CD4-positive, CD25-positive, alpha-beta regulatory T cell (primary cell): ENCODE measurements around the gene KRT86. TPM values are rescaled to one million over a fixed set of nuclear protein-coding genes. Genes with fewer than 3 reads are reported as not detected.
"Not testable (repeated sequence)": the region's sequence is repeated elsewhere in the genome, so short reads cannot be mapped to it uniquely, and the experiment has no call there.

ENCODE experiments used
- ATAC-seq, 2 donors: fragments of 150-1000 bp; cut with Tn5 transposase; one replicate each; pipeline ENCODE4 v1.10.0; 2021; ENCODE audit warnings: low read depth in 2 of 2, moderate number of reproducible peaks in 2 of 2, moderate library complexity in 1 of 2
- DNase-seq, 3 donors: peaks; one replicate each; pipeline versions ENCODE4 v3.0.0 to v3.0.0-alpha.2; 2012 to 2022; ENCODE audit warnings: mixed read lengths in 1 of 3
- H3K27ac ChIP-seq: one replicate; pipeline ENCODE4 v1.7.0; 2013; ENCODE audit warnings: mild to moderate bottlenecking, low read length; ENCODE audit not compliant: insufficient read depth, poor library complexity, severe bottlenecking
- H3K27me3 ChIP-seq: one replicate; pipeline ENCODE4 v1.7.0; 2013; ENCODE audit warnings: low read length; ENCODE audit not compliant: control insufficient read depth, insufficient read depth
- H3K36me3 ChIP-seq: one replicate; pipeline ENCODE4 v1.7.0; 2013; ENCODE audit warnings: mild to moderate bottlenecking, low read length, moderate library complexity; ENCODE audit not compliant: control insufficient read depth, insufficient read depth
- H3K4me1 ChIP-seq: 2 replicates; pipeline ENCODE4 v1.7.0; 2013; ENCODE audit warnings: mild to moderate bottlenecking, low read length; ENCODE audit not compliant: insufficient read depth, control insufficient read depth, poor library complexity, severe bottlenecking
- H3K4me3 ChIP-seq: one replicate; pipeline ENCODE4 v1.7.0; 2013; ENCODE audit warnings: low read depth, mild to moderate bottlenecking, low read length, moderate library complexity
- H3K9me3 ChIP-seq, 2 experiments: 1 replicate in 1 of 2; 2 replicates in 1 of 2; pipeline ENCODE4 v1.7.0; 2013; ENCODE audit warnings: low read length in 2 of 2, mild to moderate bottlenecking in 1 of 2, moderate library complexity in 1 of 2; ENCODE audit not compliant: control insufficient read depth in 2 of 2
- H3K27ac Mint-ChIP-seq, 3 donors: one replicate each; pipeline ENCODE4 v1.8.0; 2020 to 2022; ENCODE audit warnings: mild to moderate bottlenecking in 3 of 3, mixed read lengths in 3 of 3, moderate library complexity in 2 of 3
- H3K27me3 Mint-ChIP-seq: one replicate; pipeline ENCODE4 v1.8.0; 2022; ENCODE audit warnings: mild to moderate bottlenecking, mixed read lengths
- H3K36me3 Mint-ChIP-seq: one replicate; pipeline ENCODE4 v1.8.0; 2020; ENCODE audit warnings: mixed read lengths
- H3K4me1 Mint-ChIP-seq, 4 donors: one replicate each; pipeline ENCODE4 v1.8.0; 2020 to 2022; ENCODE audit warnings: mixed read lengths in 4 of 4, mild to moderate bottlenecking in 1 of 4
- H3K4me3 Mint-ChIP-seq, 4 donors: one replicate each; pipeline ENCODE4 v1.8.0; 2020 to 2022; ENCODE audit warnings: mild to moderate bottlenecking in 4 of 4, mixed read lengths in 4 of 4, moderate library complexity in 3 of 4
- H3K9me3 Mint-ChIP-seq, 7 donors: one replicate each; pipeline ENCODE4 v1.8.0; 2020 to 2022; ENCODE audit warnings: mixed read lengths in 7 of 7, mild to moderate bottlenecking in 3 of 7, moderate library complexity in 2 of 7
- polyA plus RNA-seq, 4 donors: library from polyadenylated mRNA; unstranded; fragments of 300-500 nt; fragmentation: Illumina TruSeq; gene quantifications; one replicate each; pipeline ENCODE4 v1.2.3, GENCODE V29; 2021
- total RNA-seq: library from RNA; stranded (reverse); gene quantifications from one replicate; pipeline ENCODE4 v1.2.3, GENCODE V29; 2022

KRT86 gene
- total and polyA plus RNA-seq, 5 donors from 2014 or later = 0.10 TPM; not detected in 4

- peaks cover 28% of the 10 kb centered on the region for H3K27me3 Mint-ChIP-seq
- H3K36me3 ChIP-seq, H3K4me3 Mint-ChIP-seq, H3K4me3 ChIP-seq, DNase-seq, H3K27me3 ChIP-seq, ATAC-seq, H3K27ac Mint-ChIP-seq, H3K4me1 ChIP-seq, H3K36me3 Mint-ChIP-seq, H3K9me3 ChIP-seq, H3K27ac ChIP-seq, H3K9me3 Mint-ChIP-seq: not testable (repeated sequence)
- H3K4me1 Mint-ChIP-seq = peaks cover 0 to 18% (median 4%) of the 10 kb centered on the region in 4 donors
These were observed 22.2 kb upstream of the KRT86 start for GRCh38 chr12:52252175-52252615.

- Mint-ChIP-seq H3K36me3 (peaks cover 4% of the 10 kb centered on the region), H3K4me1 (peaks cover 0 to 18% (median 4%) of the 10 kb centered on the region in 4 donors)
- H3K27me3 ChIP-seq = no peaks in the 10 kb centered on the region
These were observed 21.6 kb upstream of the KRT86 start for GRCh38 chr12:52252728-52253343.

GRCh38 chr12:52253391-52254179, 20.9 kb upstream of the KRT86 start:
- peaks cover 0 to 2% (median 0%) of the 10 kb centered on the region in 7 donors for H3K9me3 Mint-ChIP-seq
- H3K27me3 Mint-ChIP-seq = peaks cover 36% of the 10 kb centered on the region
- Histone ChIP-seq H3K27me3 (no peaks in the 10 kb centered on the region), H3K4me3 (no peak overlapping the region), H3K4me1 (no peaks in the 10 kb centered on the region), H3K36me3 (no peaks in the 10 kb centered on the region), H3K9me3 (no peaks in the 10 kb centered on the region), H3K27ac (no peak overlapping the region)
- no peak overlapping the region for H3K4me3 Mint-ChIP-seq
- no peak overlapping the region for H3K27ac Mint-ChIP-seq
- DNase-seq = no peak
- peaks cover 4% of the 10 kb centered on the region for H3K36me3 Mint-ChIP-seq
- ATAC-seq = no peak
- peaks cover 0 to 18% (median 4%) of the 10 kb centered on the region in 4 donors for H3K4me1 Mint-ChIP-seq

More at GRCh38 chr12:52252728-52253343, 21.6 kb upstream of the KRT86 start:
- Mint-ChIP-seq H3K27me3 (peaks cover 35% of the 10 kb centered on the region), H3K27ac (no peak overlapping the region), H3K9me3 (peaks cover 0 to 2% (median 0%) of the 10 kb centered on the region in 7 donors), H3K4me3 (no peak overlapping the region)
- Histone ChIP-seq H3K27ac (no peak overlapping the region), H3K4me3 (no peak overlapping the region), H3K9me3 (no peaks in the 10 kb centered on the region), H3K36me3 (no peaks in the 10 kb centered on the region), H3K4me1 (no peaks in the 10 kb centered on the region)
- ATAC-seq (no peak), DNase-seq (no peak)

- DNase-seq (no peak), ATAC-seq (no peak)
- no peaks in the 10 kb centered on the region for H3K4me1 ChIP-seq
- Mint-ChIP-seq H3K27ac (no peak overlapping the region), H3K4me3 (no peak overlapping the region), H3K27me3 (peaks cover 44% of the 10 kb centered on the region), H3K4me1 (peaks cover 0 to 17% (median 4%) of the 10 kb centered on the region in 4 donors), H3K9me3 (peaks cover 0 to 2% (median 0%) of the 10 kb centered on the region in 7 donors), H3K36me3 (peaks cover 4% of the 10 kb centered on the region)
- H3K36me3 ChIP-seq = no peaks in the 10 kb centered on the region
- no peak overlapping the region for H3K27ac ChIP-seq
- no peaks in the 10 kb centered on the region for H3K27me3 ChIP-seq
- no peak overlapping the region for H3K4me3 ChIP-seq
- no peaks in the 10 kb centered on the region for H3K9me3 ChIP-seq
These were observed 20.1 kb upstream of the KRT86 start for GRCh38 chr12:52254180-52254964.

- no peak overlapping the region for H3K4me3 ChIP-seq
- no peaks in the 10 kb centered on the region for H3K4me1 ChIP-seq
- H3K4me3 Mint-ChIP-seq = no peak overlapping the region
- no peak overlapping the region for H3K27ac ChIP-seq
- H3K9me3 Mint-ChIP-seq = peaks cover 0 to 2% (median 0%) of the 10 kb centered on the region in 7 donors
- H3K36me3 Mint-ChIP-seq = no peaks in the 10 kb centered on the region
- H3K36me3 ChIP-seq = no peaks in the 10 kb centered on the region
- DNase-seq (no peak), ATAC-seq (no peak)
- H3K9me3 ChIP-seq = no peaks in the 10 kb centered on the region
- no peaks in the 10 kb centered on the region for H3K27me3 ChIP-seq
- peaks cover 0 to 10% (median 3%) of the 10 kb centered on the region in 4 donors for H3K4me1 Mint-ChIP-seq
- H3K27ac Mint-ChIP-seq = no peak overlapping the region
- H3K27me3 Mint-ChIP-seq = peaks cover 46% of the 10 kb centered on the region
These were observed 19.3 kb upstream of the KRT86 start for GRCh38 chr12:52254965-52255751.

GRCh38 chr12:52255926-52256583, 18.4 kb upstream of the KRT86 start:
- no peak overlapping the region for H3K27ac Mint-ChIP-seq
- no peaks in the 10 kb centered on the region for H3K27me3 ChIP-seq
- no peak overlapping the region for H3K4me3 ChIP-seq
- no peak for ATAC-seq
- DNase-seq = no peak
- H3K9me3 ChIP-seq = no peaks in the 10 kb centered on the region
- H3K4me1 Mint-ChIP-seq = peaks cover 0 to 9% (median 3%) of the 10 kb centered on the region in 4 donors
- peaks cover 0 to 5% (median 0%) of the 10 kb centered on the region in 7 donors for H3K9me3 Mint-ChIP-seq
- H3K27me3 Mint-ChIP-seq = peaks cover 55% of the 10 kb centered on the region
- H3K4me3 Mint-ChIP-seq = no peak overlapping the region
- no peaks in the 10 kb centered on the region for H3K36me3 ChIP-seq
- no peak overlapping the region for H3K27ac ChIP-seq
- no peaks in the 10 kb centered on the region for H3K4me1 ChIP-seq
- no peaks in the 10 kb centered on the region for H3K36me3 Mint-ChIP-seq

- peaks cover 1% of the 10 kb centered on the region for H3K27me3 ChIP-seq
- ATAC-seq = no peak
- peaks cover 0 to 5% (median 0%) of the 10 kb centered on the region in 7 donors for H3K9me3 Mint-ChIP-seq
- H3K4me1 ChIP-seq = no peaks in the 10 kb centered on the region
- peaks cover 60% of the 10 kb centered on the region for H3K27me3 Mint-ChIP-seq
- H3K4me3 ChIP-seq = no peak overlapping the region
- no peaks in the 10 kb centered on the region for H3K36me3 ChIP-seq
- no peak overlapping the region for H3K27ac Mint-ChIP-seq
- no peak overlapping the region for H3K27ac ChIP-seq
- no peaks in the 10 kb centered on the region for H3K36me3 Mint-ChIP-seq
- H3K4me1 Mint-ChIP-seq = peaks cover 0 to 5% (median 3%) of the 10 kb centered on the region in 4 donors
- DNase-seq = no peak
- H3K9me3 ChIP-seq = no peaks in the 10 kb centered on the region
- no peak overlapping the region for H3K4me3 Mint-ChIP-seq
These were observed 17.9 kb upstream of the KRT86 start for GRCh38 chr12:52256584-52256935.
